WTC11 (cell line): ENCODE data around the gene TMEM255A. TPM values are rescaled to one million over a fixed set of nuclear protein-coding genes. Genes with fewer than 3 reads are reported as not detected.

Experiments used
- ATAC-seq: fragments of 200-7000 bp; cut with Tn5 transposase; 2 replicates; pipeline ENCODE4 v1.10.0; 2021; ENCODE audit warnings: mild to moderate bottlenecking, moderate library complexity
- CTCF ChIA-PET: fragments of 300-600 bp; sonication (Branson Sonifier 250); formaldehyde crosslinking; loops from one replicate; lab custom pipeline; 2021; ENCODE audit warnings: antibody characterized with exemption; lab: Charles Lee
- POLR2A ChIA-PET: fragments of 350-600 bp; sonication (Branson Sonifier 250); formaldehyde crosslinking; loops from one replicate; lab custom pipeline; 2021; ENCODE audit warnings: antibody characterized with exemption; lab: Charles Lee
- DNase-seq: peaks from one replicate; pipeline ENCODE4 v3.0.0; 2021; ENCODE audit warnings: low spot score
- H3K27ac Mint-ChIP-seq: 2 replicates; pipeline ENCODE4 v1.8.0; 2021; ENCODE audit warnings: mixed read lengths
- H3K27me3 Mint-ChIP-seq: 2 replicates; pipeline ENCODE4 v1.8.0; 2021; ENCODE audit warnings: low read depth, mild to moderate bottlenecking, moderate library complexity, mixed read lengths
- H3K36me3 Mint-ChIP-seq: 2 replicates; pipeline ENCODE4 v1.8.0; 2021; ENCODE audit warnings: mixed read lengths
- H3K4me1 Mint-ChIP-seq: 2 replicates; pipeline ENCODE4 v1.8.0; 2022; ENCODE audit warnings: mixed read lengths
- H3K4me3 Mint-ChIP-seq: 2 replicates; pipeline ENCODE4 v1.8.0; 2021; ENCODE audit warnings: mild to moderate bottlenecking, moderate library complexity, mixed read lengths
- H3K9me3 Mint-ChIP-seq: 2 replicates; pipeline ENCODE4 v1.8.0; 2021; ENCODE audit warnings: mixed read lengths
- AR ChIP-seq: fragments of 250-450 bp; sonication (Bioruptor Pico); IDR thresholded peaks from 2 replicates; pipeline ENCODE4 v1.9.0; 2021; ENCODE audit warnings: mild to moderate bottlenecking
- ATF3 ChIP-seq: sonication (generic); formaldehyde crosslinking; conservative IDR thresholded peaks from 2 replicates; pipeline ENCODE4 v1.8.1; 2022; ENCODE audit warnings: mild to moderate bottlenecking, missing genetic modification reagents
- CDX4 ChIP-seq: fragments of 250-450 bp; sonication (Bioruptor Pico); IDR thresholded peaks from 2 replicates; pipeline ENCODE4 v1.9.0; 2021; ENCODE audit warnings: moderate library complexity, mild to moderate bottlenecking, inconsistent platforms, borderline replicate concordance
- ESRRA ChIP-seq: sonication (generic); formaldehyde crosslinking; IDR thresholded peaks from 2 replicates; pipeline ENCODE4 v1.8.1; 2022; ENCODE audit warnings: mild to moderate bottlenecking, missing genetic modification reagents, borderline replicate concordance
- GTF2I ChIP-seq: fragments of 250-450 bp; sonication (Bioruptor Pico); conservative IDR thresholded peaks from 2 replicates; pipeline ENCODE4 v1.4.0; 2021; ENCODE audit warnings: mild to moderate bottlenecking
- IRF2 ChIP-seq: sonication (generic); formaldehyde crosslinking; IDR thresholded peaks from 2 replicates; pipeline ENCODE4 v1.8.0; 2022; ENCODE audit warnings: low read depth, missing genetic modification reagents, borderline replicate concordance
- JUN ChIP-seq: sonication (generic); formaldehyde crosslinking; IDR thresholded peaks from 2 replicates; pipeline ENCODE4 v1.8.0; 2023; ENCODE audit warnings: mild to moderate bottlenecking, missing genetic modification reagents
- KAT7 ChIP-seq: sonication (generic); formaldehyde crosslinking; IDR thresholded peaks from 2 replicates; pipeline ENCODE4 v1.8.1; 2023; ENCODE audit warnings: missing genetic modification reagents, mild to moderate bottlenecking, borderline replicate concordance
- NFE2L1 ChIP-seq: sonication (generic); formaldehyde crosslinking; IDR thresholded peaks from 2 replicates; pipeline ENCODE4 v1.8.1; 2023; ENCODE audit warnings: missing genetic modification reagents
- RELA ChIP-seq: sonication (generic); formaldehyde crosslinking; IDR thresholded peaks from 2 replicates; pipeline ENCODE4 v1.8.1; 2022; ENCODE audit warnings: missing genetic modification reagents, mild to moderate bottlenecking, borderline replicate concordance
- RORB ChIP-seq: fragments of 250-450 bp; sonication (Bioruptor Pico); IDR thresholded peaks from 2 replicates; pipeline ENCODE4 v1.9.0; 2021; ENCODE audit warnings: mild to moderate bottlenecking
- TP53 ChIP-seq: sonication (generic); formaldehyde crosslinking; IDR thresholded peaks from 2 replicates; pipeline ENCODE4 v1.8.1; 2023; ENCODE audit warnings: mild to moderate bottlenecking, missing genetic modification reagents
- USF2 ChIP-seq: sonication (generic); formaldehyde crosslinking; IDR thresholded peaks from 2 replicates; pipeline ENCODE4 v1.8.1; 2023; ENCODE audit warnings: mild to moderate bottlenecking, missing genetic modification reagents, moderate library complexity
- ZNF263 ChIP-seq: sonication (generic); formaldehyde crosslinking; IDR thresholded peaks from 2 replicates; pipeline ENCODE4 v1.8.1; 2022; ENCODE audit warnings: low read depth, mild to moderate bottlenecking, moderate library complexity, missing genetic modification reagents
- ZNF281 ChIP-seq: sonication (generic); formaldehyde crosslinking; IDR thresholded peaks from 2 replicates; pipeline ENCODE4 v1.8.0; 2023; ENCODE audit warnings: mild to moderate bottlenecking, missing genetic modification reagents
- ZNF396 ChIP-seq: fragments of 250-450 bp; sonication (Bioruptor Pico); IDR thresholded peaks from 2 replicates; pipeline ENCODE4 v1.8.0; 2021; ENCODE audit warnings: mild to moderate bottlenecking, moderate library complexity, borderline replicate concordance
- ZNF425 ChIP-seq: fragments of 250-450 bp; sonication (Bioruptor Pico); conservative IDR thresholded peaks from 2 replicates; pipeline ENCODE4 v1.9.0; 2021; ENCODE audit warnings: mild to moderate bottlenecking
- total RNA-seq: library from RNA; stranded (reverse); gene quantifications from 3 replicates; pipeline ENCODE4 v1.2.3, GENCODE V29; 2021

The TMEM255A gene
- total RNA-seq, 1 experiment from 2014 or later, result 0.61 TPM

- TF ChIP-seq ZNF396, result no peak
- no peak for TF ChIP-seq KAT7 (CRISPR knock-in tag)
- no peak for TF ChIP-seq RELA (CRISPR knock-in tag)
- no peak for TF ChIP-seq ZNF263 (CRISPR knock-in tag)
- TF ChIP-seq JUN (CRISPR knock-in tag), result no peak
- no peak for TF ChIP-seq ZNF425
- TF ChIP-seq GTF2I (CRISPR knock-in tag), result no peak
- no peak for TF ChIP-seq NFE2L1 (CRISPR knock-in tag)
Observed at GRCh38 chrX:120269373-120270035, 41.8 kb downstream of the TMEM255A start (continued).

- CTCF ChIA-PET, result interaction anchor here (0.6 to 1.3 kb wide), 2 partner anchors 11 to 50 kb away, joined by 4 read pairs; no protein-coding TSS in a partner anchor
- TF ChIP-seq IRF2 (CRISPR knock-in tag) (no peak), USF2 (CRISPR knock-in tag) (no peak), ZNF281 (CRISPR knock-in tag) (no peak), JUN (CRISPR knock-in tag) (no peak), RORB (CRISPR knock-in tag) (no peak), CDX4 (CRISPR knock-in tag) (no peak), TP53 (no peak), ESRRA (CRISPR knock-in tag) (no peak), AR (no peak), ATF3 (no peak)
- Mint-ChIP-seq H3K4me3 (no peak overlapping the region), H3K9me3 (no peaks in the 10 kb centered on the region), H3K36me3 (no peaks in the 10 kb centered on the region), H3K27me3 (peaks cover 3% of the 10 kb centered on the region), H3K4me1 (peaks cover 30% of the 10 kb centered on the region), H3K27ac (no peak overlapping the region)
- no peak for ATAC-seq
- no peak for DNase-seq
- POLR2A ChIA-PET, result no interaction called here
Observed at GRCh38 chrX:120264341-120264740, 46.9 kb downstream of the TMEM255A start.
